ENCODE measurements around the gene VWA5B1.
A peak's percentile ranks its signal among the peaks of the same experiment; 100 is the strongest.
"Not testable (repeated sequence)": the region's sequence is repeated elsewhere in the genome, so short reads cannot be mapped to it uniquely, and the experiment has no call there.

The VWA5B1 gene

GRCh38 chr1:20290624-20291597 lies at the start of gene VWA5B1:
Gene VWA5B1 (plus strand): TSS chr1:20290875. CDS start chr1:20310602, 19,727 bp downstream.
- peak; percentile 1 for DNase-seq (ENCODE audit: low read depth)

GRCh38 chr1:20242890-20243479 lies 47.7 kb upstream of the VWA5B1 start:
- DNase-seq (ENCODE audit: low read depth), result no peak

DNA sequence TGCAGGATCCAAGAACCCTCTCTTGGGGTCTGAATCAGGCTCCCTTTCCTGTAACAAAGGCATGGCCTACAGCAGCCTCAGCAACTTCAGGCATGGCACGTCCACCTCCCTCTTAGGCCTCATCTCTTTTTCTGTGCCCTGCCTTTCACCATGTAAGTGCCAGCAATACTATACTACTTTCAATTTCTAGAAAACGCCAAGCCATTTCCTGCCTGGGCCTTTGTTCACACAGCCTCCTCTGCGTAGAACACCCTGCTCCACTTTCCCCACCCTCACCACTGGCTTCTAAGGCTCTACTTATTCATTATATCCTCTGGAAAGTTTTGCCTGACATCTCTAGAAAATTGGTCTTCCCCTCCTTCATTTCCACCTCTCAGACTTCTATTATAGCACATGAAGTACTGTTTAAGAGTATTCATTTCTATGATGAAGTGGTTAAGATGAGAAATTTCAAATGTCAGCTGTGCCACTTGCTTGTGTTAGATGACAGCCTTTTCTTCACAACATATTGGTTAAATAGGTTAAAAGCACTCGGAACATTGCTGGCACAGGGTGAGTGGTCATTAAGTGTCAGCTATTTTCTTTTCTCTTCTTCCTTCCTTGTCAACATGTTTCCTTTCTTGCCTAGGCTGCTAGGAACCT lies 41.6 kb upstream of the VWA5B1 start:
- DNase-seq (ENCODE audit: low read depth), result no peak

DNA sequence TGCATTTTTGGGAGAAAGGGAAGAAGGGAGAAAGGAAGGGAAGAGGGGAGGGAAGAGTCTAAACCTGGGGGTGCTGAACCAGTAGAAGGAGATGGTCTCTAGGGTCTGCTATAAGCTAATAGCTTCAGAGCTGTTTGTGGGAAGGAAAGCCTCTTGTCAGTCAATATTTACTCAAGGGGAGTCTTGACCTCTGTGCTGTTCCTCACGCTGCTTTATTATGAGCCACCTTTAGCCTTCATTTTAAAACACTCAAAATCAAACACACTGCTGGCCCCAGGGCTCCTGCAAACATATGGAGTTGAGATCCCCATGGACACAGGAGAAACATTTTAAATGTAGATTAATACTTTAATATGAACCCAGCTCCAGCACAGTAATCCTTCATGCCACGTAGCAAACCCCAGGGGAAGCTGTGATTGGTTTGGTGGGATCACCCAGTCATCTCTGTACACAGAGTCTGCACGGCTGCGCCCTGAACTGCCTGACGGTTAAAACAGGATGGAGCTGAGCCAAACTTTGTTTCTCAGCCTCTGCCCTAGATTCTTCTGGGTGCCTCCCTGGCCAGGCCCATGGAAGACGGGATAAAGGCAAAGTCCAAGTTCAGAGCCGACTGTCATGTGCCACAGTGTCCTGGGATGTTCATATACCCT lies 40.2 kb upstream of the VWA5B1 start:
- peak; percentile 61 for DNase-seq (ENCODE audit: low read depth)

DNA sequence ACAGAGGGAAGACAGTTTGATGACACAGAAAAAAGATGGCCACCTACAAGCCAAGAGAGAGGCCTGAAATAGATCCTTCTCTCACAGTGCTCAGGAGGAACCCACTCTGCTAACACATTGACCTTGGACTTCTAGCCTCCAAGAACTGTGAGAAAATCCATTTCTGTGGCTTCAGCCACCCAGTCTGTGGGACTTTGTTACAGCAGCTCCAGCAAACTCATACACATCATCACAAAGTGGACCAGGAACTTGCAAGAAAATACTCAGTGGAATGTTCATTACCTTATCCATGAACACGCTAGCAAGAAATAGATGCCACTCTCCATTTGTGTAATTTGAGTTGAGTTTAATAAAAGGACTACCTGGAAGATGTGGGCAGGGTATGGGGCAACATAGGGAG lies 38.1 kb upstream of the VWA5B1 start:
- no peak for DNase-seq (ENCODE audit: low read depth)

DNA sequence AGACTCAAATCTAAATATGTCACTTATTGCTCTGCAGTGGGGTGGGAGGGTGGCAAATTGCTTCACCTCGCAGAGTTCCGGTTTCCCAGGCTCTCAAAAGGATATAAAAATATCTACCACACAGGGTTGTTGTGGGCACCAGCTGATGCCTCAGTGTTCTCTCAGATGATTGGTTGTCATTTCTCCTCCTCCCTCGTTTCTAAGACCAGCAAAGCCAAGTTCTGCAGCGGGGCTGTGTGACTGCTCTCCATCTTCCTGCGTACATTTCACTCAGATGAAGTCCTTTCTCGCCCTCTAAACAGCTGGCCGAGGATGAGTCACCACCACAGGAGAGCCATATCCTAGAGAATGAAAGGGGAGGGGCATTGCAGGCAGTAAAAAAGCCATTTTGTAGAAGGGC lies 35.0 kb upstream of the VWA5B1 start:
- DNase-seq (ENCODE audit: low read depth), result peak; percentile 32

DNA sequence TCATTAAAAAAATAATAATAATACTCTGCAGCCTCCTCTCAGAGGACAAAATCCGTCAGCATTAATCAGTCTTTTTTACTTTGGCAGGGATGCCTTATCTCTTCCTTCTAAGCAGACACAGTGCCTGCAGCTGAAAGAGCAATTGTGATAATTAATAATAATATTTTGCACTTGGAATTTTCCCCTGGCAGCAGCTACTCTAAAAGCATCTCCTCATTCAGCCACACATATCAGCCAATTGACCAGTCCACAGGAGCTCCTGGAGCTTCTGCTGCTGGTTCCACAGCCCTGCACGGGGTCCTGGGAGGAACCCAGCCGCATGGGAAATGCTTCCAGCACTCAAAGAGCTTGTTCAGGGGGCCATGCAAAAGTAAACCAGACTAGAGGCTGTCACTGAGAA lies 31.0 kb upstream of the VWA5B1 start:
- no peak for DNase-seq (ENCODE audit: low read depth)

- DNase-seq (ENCODE audit: low read depth), result no peak
These were observed 29.6 kb upstream of the VWA5B1 start for GRCh38 chr1:20261095-20261494.

DNA sequence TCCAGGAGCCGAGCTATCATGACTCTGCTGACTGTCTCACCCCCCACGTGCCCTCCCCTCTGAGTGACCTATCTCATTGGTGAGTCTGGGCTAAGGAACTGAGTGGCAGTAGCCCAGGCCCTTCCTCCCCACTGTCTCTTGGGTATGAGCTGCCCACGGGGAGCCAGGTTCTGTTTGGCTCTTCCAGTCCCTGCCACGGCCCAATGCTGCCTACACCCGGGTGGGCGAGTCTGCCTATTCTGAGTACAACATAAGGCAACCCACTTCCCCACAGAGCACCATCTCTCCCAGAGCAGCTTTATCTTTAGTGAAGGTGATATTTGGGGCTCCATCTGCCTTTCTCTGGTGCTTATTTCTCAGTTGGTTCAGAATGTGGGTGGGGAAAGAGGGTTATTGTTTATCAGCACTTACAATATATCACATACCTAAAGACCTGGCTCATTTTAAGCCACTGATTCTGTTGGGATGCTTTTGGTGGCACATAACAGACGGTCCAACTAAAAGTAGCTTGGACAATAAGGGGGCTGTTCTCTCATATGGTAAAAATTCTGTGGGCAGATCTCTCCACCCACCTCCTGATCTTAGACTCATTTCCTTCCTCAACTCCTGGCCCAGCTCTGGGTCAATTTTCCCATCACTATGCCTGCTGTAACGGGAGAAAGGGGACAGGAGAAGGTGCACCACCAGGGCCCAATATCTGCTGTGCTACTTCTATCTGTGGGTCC lies 27.7 kb upstream of the VWA5B1 start:
- DNase-seq (ENCODE audit: low read depth), result no peak

- no peak for DNase-seq (ENCODE audit: low read depth)
These were observed 25.4 kb upstream of the VWA5B1 start for GRCh38 chr1:20265250-20265649.

DNA sequence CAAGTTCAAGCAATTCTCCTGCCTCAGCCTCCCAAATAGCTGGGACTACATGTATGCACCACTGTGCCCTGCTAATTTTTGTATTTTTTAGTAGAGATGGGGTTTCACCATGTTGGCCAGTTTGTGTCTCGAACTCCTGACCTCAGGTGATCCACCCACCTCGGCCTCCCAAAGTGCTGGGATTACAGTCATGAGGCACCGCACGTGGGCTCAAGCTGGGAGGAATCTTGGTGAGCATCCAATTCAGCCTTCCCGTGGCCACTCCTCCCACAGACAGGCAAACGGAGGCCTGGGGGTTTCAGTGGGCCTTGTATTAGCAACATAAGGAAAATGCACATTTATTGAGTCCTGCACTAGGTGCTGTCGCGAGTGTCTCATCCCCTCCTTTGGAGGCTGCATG lies 24.5 kb upstream of the VWA5B1 start:
- peak; percentile 23 for DNase-seq (ENCODE audit: low read depth)

- DNase-seq (ENCODE audit: low read depth), result no peak
These were observed 24.0 kb upstream of the VWA5B1 start for GRCh38 chr1:20266642-20267041.

DNA sequence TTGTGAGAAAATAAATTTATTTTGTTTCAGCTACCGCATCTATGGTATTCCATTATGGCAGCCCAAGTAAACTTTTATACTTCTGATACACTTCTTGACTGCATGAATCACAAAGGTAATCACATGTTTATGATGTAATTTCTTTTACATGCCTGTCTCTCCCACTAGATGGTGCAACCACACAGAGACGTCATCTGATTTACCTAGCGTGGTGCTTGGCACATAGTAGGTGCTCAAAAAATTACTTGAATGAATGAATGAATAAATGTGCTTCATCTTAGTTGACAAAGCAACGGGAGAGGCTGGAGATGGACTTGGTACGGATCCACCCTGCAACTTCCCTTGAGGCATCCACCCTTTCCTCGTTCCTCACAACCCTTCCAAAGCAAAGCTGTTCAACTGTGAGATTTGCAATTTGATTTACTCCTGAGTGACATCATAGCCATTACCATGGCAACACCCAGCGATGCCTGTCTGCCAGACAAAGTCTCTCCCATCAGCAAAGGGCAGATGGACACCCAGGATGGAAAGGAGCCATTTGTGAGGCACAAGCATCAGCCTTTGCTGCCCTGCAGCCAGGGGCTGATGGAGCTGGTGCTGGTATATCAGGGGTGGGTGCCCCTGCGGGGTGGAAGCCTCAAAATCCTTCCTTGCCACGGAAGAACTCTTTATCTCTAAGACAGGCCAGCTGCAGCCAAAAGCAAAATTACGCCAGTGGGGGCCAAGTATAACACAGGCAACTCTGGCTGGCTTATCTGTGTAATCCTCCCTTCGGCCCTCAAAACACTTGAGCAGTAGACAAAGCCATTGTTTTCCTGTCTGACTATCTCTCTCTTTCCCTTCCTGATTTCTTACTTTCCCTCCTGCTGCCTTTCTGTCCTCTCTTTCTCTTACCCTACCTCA lies 18.9 kb upstream of the VWA5B1 start:
- DNase-seq (ENCODE audit: low read depth), result peak; percentile 8

DNA sequence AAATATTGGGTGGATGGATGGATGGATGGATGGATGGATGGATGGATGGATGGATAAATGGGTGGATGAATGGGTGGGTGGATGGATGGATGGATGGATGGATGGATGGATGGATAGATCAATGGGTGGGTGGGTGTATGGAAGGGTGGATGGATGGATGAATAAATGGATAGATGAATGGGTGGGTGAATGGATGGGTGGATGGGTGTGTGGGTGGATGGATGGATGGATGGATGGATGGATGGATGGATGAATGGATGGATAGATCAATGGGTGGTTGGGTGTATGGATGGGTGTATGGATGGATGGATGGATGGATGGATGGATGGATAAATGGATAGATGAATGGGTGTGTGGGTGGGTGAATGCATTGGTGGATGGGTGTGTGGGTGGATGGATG lies 17.0 kb upstream of the VWA5B1 start:
- not testable (repeated sequence) for DNase-seq (ENCODE audit: low read depth)

GRCh38 chr1:20275319-20275925 lies 15.3 kb upstream of the VWA5B1 start:
- no peak for DNase-seq (ENCODE audit: low read depth)

DNA sequence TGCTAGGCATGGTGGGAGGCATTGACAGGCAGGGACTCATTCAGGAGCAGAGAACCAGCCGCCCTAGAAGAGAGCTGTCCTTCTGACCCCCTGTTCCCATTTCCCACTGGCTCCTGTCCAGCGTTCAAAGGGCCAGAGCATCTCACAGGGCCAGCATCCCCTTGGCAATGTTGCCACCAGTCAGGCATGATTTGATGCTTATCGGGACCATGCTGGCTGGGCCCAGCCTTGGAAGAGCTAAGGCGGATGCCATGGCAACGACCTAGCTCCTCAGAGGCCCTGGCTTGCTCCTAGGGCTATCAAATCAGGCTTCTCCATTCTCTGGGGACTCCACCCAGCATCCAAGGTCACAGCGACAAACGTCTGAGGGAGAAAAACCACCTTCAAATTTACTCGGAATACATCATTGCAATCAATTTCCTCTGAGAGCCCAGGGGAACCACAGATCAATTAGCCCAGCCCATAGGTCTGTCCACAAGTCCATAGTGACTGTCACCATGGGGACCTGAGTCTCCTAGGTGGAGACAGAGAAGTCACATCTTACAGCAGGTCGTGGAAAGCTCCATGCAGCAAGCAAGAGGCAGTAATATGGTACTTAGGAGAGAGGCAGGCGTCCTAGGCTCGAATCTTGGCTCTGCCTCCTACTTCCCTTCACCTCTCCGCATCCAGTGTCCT lies 14.1 kb upstream of the VWA5B1 start:
- no peak for DNase-seq (ENCODE audit: low read depth)

DNA sequence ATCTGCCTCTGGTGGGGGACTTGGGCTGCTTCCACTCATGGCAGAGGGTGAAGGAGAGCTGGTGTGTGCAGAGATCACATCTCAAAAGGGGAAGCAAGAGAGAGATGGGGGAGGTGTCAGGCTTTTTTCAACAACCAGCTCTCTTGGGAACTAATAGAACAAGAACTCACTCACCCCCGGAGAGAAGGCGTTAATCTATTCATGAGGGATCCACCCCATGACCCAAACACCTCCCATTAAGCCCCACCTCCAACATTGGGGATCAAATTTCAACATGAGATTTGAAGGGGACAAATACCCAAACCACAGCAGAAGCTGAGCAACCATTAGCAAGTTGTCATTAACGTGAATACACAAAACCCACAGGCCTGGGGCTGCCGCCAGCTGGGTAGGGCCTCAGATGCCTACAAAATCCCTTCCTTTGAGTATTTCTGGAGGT lies 12.0 kb upstream of the VWA5B1 start:
- no peak for DNase-seq (ENCODE audit: low read depth)

- DNase-seq (ENCODE audit: low read depth), result peak; percentile 45
These were observed 11.2 kb upstream of the VWA5B1 start for GRCh38 chr1:20279509-20279908.

DNA sequence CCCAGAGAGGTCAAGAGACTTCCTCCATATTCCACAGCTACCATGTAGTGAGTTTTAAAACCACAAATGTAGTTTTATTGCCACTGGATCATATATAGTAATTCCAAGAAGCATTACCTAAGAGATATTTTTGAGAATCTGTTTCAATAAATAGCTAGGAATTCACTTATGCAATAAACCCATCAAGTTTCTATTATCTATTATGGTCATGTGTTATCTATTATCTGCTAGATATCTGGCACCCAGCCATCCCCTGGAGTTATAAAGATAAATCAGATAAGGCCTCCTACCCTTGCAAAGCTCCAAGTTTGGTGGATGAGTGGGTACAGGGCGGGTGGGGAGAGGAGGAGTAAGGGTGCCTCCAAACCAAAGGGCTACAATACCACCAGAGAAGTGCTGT lies 10.3 kb upstream of the VWA5B1 start:
- no peak for DNase-seq (ENCODE audit: low read depth)

DNA sequence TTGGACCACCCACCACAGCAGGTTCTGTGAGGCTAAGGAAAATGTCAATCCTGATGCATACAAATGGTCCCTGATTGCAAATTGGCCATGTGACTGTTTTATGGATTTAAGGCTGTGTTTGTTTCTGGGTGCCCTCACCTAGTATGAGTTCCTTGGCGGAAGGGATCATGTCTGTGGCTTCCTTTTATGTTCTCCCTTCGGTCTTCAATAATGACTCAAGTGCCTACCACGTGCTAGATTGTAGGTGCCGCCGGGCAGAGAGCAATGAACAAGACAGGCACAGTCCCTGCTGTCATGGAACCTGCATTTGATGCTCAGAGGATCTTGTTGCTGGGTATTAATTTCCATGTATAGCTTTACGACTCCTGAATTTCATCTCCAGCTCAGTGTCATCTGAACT lies 9.8 kb upstream of the VWA5B1 start:
- DNase-seq (ENCODE audit: low read depth), result no peak
